H1 (cell line): ENCODE measurements around the gene PRF1. TPM values are rescaled to one million over a fixed set of nuclear protein-coding genes. Genes with fewer than 3 reads are reported as not detected.

ENCODE experiments used
- CTCF ChIA-PET: fragments of 300-600 bp; sonication (Branson Sonifier 250); formaldehyde crosslinking; loops from one replicate; lab custom pipeline; 2021; ENCODE audit not compliant: partially characterized antibody; lab: Charles Lee
- POLR2A ChIA-PET: fragments of 300-600 bp; sonication (Branson Sonifier 250); formaldehyde crosslinking; loops from one replicate; lab custom pipeline; 2021; ENCODE audit warnings: inconsistent platforms; ENCODE audit not compliant: partially characterized antibody; lab: Charles Lee
- DNase-seq, 2 experiments: peaks; one replicate each; pipeline versions ENCODE4 v3.0.0 to v3.0.0-alpha.2; 2010 to 2022; ENCODE audit warnings: low spot score in 2 of 2, low read depth in 1 of 2, mixed read lengths in 1 of 2
- FAIRE-seq: peaks from 2 replicates; lab custom pipeline; 2011; peaks lifted over from hg19 to GRCh38; lab: Jason Lieb, UNC
- H2AFZ ChIP-seq: 2 replicates; pipeline ENCODE4 v1.8.1; 2012; ENCODE audit warnings: low read length, inconsistent platforms
- H2AK5ac ChIP-seq: 2 replicates; pipeline ENCODE4 v1.6.1; 2013; ENCODE audit warnings: low read depth, low read length
- H2BK120ac ChIP-seq: replicated peaks from 2 replicates; pipeline ENCODE3; 2013; ENCODE audit warnings: low read depth, low read length, inconsistent platforms
- H2BK12ac ChIP-seq: 2 replicates; pipeline ENCODE4 v1.6.1; 2013; ENCODE audit warnings: low read depth, low read length
- H2BK15ac ChIP-seq: 2 replicates; pipeline ENCODE4 v1.6.1; 2013; ENCODE audit warnings: low read length
- H2BK20ac ChIP-seq: 2 replicates; pipeline ENCODE4 v1.6.1; 2013; ENCODE audit warnings: low read length
- H2BK5ac ChIP-seq: 2 replicates; pipeline ENCODE4 v1.6.1; 2013; ENCODE audit warnings: low read depth, low read length
- H3K14ac ChIP-seq: 2 replicates; pipeline ENCODE4 v1.6.1; 2013; ENCODE audit warnings: inconsistent platforms; ENCODE audit not compliant: insufficient read length
- H3K18ac ChIP-seq: 2 replicates; pipeline ENCODE4 v1.6.1; 2013; ENCODE audit warnings: low read length; ENCODE audit errors: extremely low read depth
- H3K23ac ChIP-seq: 2 replicates; pipeline ENCODE4 v1.6.1; 2013; ENCODE audit warnings: inconsistent platforms; ENCODE audit not compliant: insufficient read length
- H3K23me2 ChIP-seq: 2 replicates; pipeline ENCODE4 v1.6.1; 2013; ENCODE audit warnings: low read depth, low read length
- H3K27ac ChIP-seq: 2 replicates; pipeline ENCODE4 v1.6.1; 2011; ENCODE audit warnings: low read depth, low read length, inconsistent platforms
- H3K27me3 ChIP-seq, 4 experiments: replicated peaks in 1 of 4; 1 replicate in 1 of 4; 2 replicates in 3 of 4; pipeline versions ENCODE4 v1.6.1 to v1.8.1; 2011 to 2013; ENCODE audit warnings: low read length in 3 of 4, mild to moderate bottlenecking in 3 of 4, inconsistent platforms in 2 of 4, mixed read lengths in 2 of 4, moderate library complexity in 1 of 4; ENCODE audit not compliant: control insufficient read depth in 3 of 4, insufficient read depth in 3 of 4; ENCODE audit errors: extremely low read depth in 1 of 4
- H3K36me3 ChIP-seq, 4 experiments: 2 replicates each; pipeline versions ENCODE4 v1.6.1 to v1.8.1; 2011 to 2013; ENCODE audit warnings: mild to moderate bottlenecking in 4 of 4, low read length in 3 of 4, moderate library complexity in 2 of 4, control low read depth in 1 of 4, inconsistent platforms in 1 of 4; ENCODE audit not compliant: insufficient read depth in 4 of 4, control insufficient read depth in 2 of 4
- H3K4ac ChIP-seq: replicated peaks from 2 replicates; pipeline ENCODE3; 2013; ENCODE audit warnings: low read length, low read depth, mixed read lengths, inconsistent platforms; ENCODE audit not compliant: insufficient read length
- H3K4me1 ChIP-seq, 4 experiments: replicated peaks in 1 of 4; 1 replicate in 1 of 4; 2 replicates in 3 of 4; pipeline versions ENCODE4 v1.6.1 to v1.8.1; 2011 to 2013; ENCODE audit warnings: low read length in 3 of 4, inconsistent platforms in 2 of 4, mixed read lengths in 1 of 4; ENCODE audit not compliant: insufficient read depth in 4 of 4, control insufficient read depth in 3 of 4
- H3K4me2 ChIP-seq, 2 experiments: 2 replicates each; pipeline versions ENCODE4 v1.6.1 to v1.8.1; 2011 to 2013; ENCODE audit warnings: low read depth in 2 of 2, low read length in 2 of 2, control low read depth in 1 of 2, inconsistent platforms in 1 of 2, mild to moderate bottlenecking in 1 of 2; ENCODE audit not compliant: insufficient read depth in 1 of 2
- H3K4me3 ChIP-seq, 4 experiments: fragments of 200-600, 300-600 bp in 1 of 4; sonication (generic), shearing (Covaris generic), sonication (Bioruptor Twin) in 1 of 4; 2 replicates each; pipeline versions ENCODE4 v1.5.1 to v1.8.1; 2011 to 2016; ENCODE audit warnings: low read length in 4 of 4, low read depth in 3 of 4, control low read depth in 2 of 4, inconsistent platforms in 2 of 4, mild to moderate bottlenecking in 2 of 4, mixed read lengths in 1 of 4, moderate library complexity in 1 of 4; ENCODE audit not compliant: insufficient read depth in 2 of 4; ENCODE audit errors: extremely low read depth in 1 of 4
- H3K56ac ChIP-seq: replicated peaks from 2 replicates; pipeline ENCODE3; 2013; ENCODE audit warnings: low read depth, mild to moderate bottlenecking, mixed read lengths, low read length, inconsistent platforms; ENCODE audit not compliant: insufficient read length
- H3K79me1 ChIP-seq: 2 replicates; pipeline ENCODE4 v1.6.1; 2013; ENCODE audit warnings: low read depth, low read length, control low read depth
- H3K79me2 ChIP-seq, 2 experiments: 2 replicates each; pipeline versions ENCODE4 v1.6.1 to v1.8.1; 2012 to 2013; ENCODE audit warnings: low read length in 2 of 2, mild to moderate bottlenecking in 2 of 2, inconsistent platforms in 1 of 2; ENCODE audit not compliant: insufficient read depth in 2 of 2, control insufficient read depth in 1 of 2
- H3K9ac ChIP-seq, 4 experiments: replicated peaks in 1 of 4; 1 replicate in 1 of 4; 2 replicates in 3 of 4; pipeline versions ENCODE4 v1.6.1 to v1.8.1; 2011 to 2013; ENCODE audit warnings: low read depth in 3 of 4, low read length in 3 of 4, control low read depth in 2 of 4, mild to moderate bottlenecking in 2 of 4, moderate library complexity in 2 of 4, inconsistent platforms in 1 of 4; ENCODE audit errors: extremely low read depth in 1 of 4
- H3K9me3 ChIP-seq, 2 experiments: 2 replicates each; pipeline versions ENCODE4 v1.6.1 to v1.8.1; 2012 to 2013; ENCODE audit warnings: mild to moderate bottlenecking in 2 of 2, moderate library complexity in 2 of 2, control low read depth in 1 of 2, inconsistent platforms in 1 of 2, low read depth in 1 of 2, low read length in 1 of 2, mixed read lengths in 1 of 2; ENCODE audit not compliant: insufficient read depth in 2 of 2
- H4K20me1 ChIP-seq, 2 experiments: replicated peaks in 1 of 2; 2 replicates each; pipeline versions ENCODE3 to v1.8.1; 2011 to 2013; ENCODE audit warnings: inconsistent platforms in 2 of 2, low read length in 2 of 2, mild to moderate bottlenecking in 1 of 2; ENCODE audit not compliant: insufficient read depth in 2 of 2, control insufficient read depth in 1 of 2
- H4K5ac ChIP-seq: 2 replicates; pipeline ENCODE4 v1.6.1; 2013; ENCODE audit warnings: low read length, low read depth, mixed read lengths, inconsistent platforms; ENCODE audit not compliant: insufficient read length
- H4K8ac ChIP-seq: 2 replicates; pipeline ENCODE4 v1.8.0; 2013; ENCODE audit warnings: mild to moderate bottlenecking, moderate library complexity, low read length, inconsistent platforms; ENCODE audit not compliant: insufficient read depth; ENCODE audit errors: extremely low read depth
- H4K91ac ChIP-seq: replicated peaks from 2 replicates; pipeline ENCODE3; 2013; ENCODE audit warnings: low read length, mixed read lengths, inconsistent platforms; ENCODE audit not compliant: insufficient read length
- ATF3 ChIP-seq: IDR thresholded peaks from 2 replicates; pipeline ENCODE4 v1.6.1; 2011; ENCODE audit warnings: low read depth, mild to moderate bottlenecking, low read length; ENCODE audit not compliant: insufficient read depth
- PHF8 ChIP-seq: fragments of 200-600 bp; sonication (generic); conservative IDR thresholded peaks from 2 replicates; pipeline ENCODE4 v1.7.1; 2012; ENCODE audit warnings: low read depth, mild to moderate bottlenecking, inconsistent platforms, low read length, moderate library complexity
- POU5F1 ChIP-seq: IDR thresholded peaks from 2 replicates; pipeline ENCODE4 v1.6.1; 2011; ENCODE audit warnings: low read depth, mild to moderate bottlenecking, low read length, moderate library complexity
- WGBS, 2 experiments: shearing (Covaris generic) in 1 of 2; methylation state at CpG; one replicate each; pipeline versions ENCODE4 v1.1.6 to v1.1.7; 2013 to 2015; ENCODE audit warnings: low lambda C conversion rate in 2 of 2, mixed read lengths in 2 of 2, inconsistent platforms in 1 of 2, low coverage in 1 of 2, missing lambda C conversion rate in 1 of 2; ENCODE audit not compliant: insufficient replicate concordance in 2 of 2, insufficient coverage in 1 of 2, insufficient read length in 1 of 2; ENCODE audit errors: extremely low coverage in 1 of 2, missing lambda C conversion rate in 1 of 2; 5-methylcytosine and 5-hydroxymethylcytosine counted together
- polyA plus RNA-seq, 7 experiments: library from polyadenylated mRNA; depleted of rRNA in 3 of 7; stranded (reverse) in 5 of 7; unstranded in 2 of 7; fragments of >200 nt in 5 of 7; fragments of 200-250 nt in 2 of 7; gene quantifications; 1 replicate in 5 of 7; 2 replicates in 1 of 7; 4 replicates in 1 of 7; pipeline versions ENCODE4 v1.2.1 to v1.2.3, GENCODE V29; 2011 to 2013; ENCODE audit warnings: missing spikeins in 2 of 7, mixed read lengths in 2 of 7
- total RNA-seq: library from RNA; stranded (reverse); fragmentation: NEBNext Ultra II Directional; extraction: Animal tissue kit (Norgen Biotek cat#: 25700); gene quantifications from 2 replicates; pipeline ENCODE4 v1.2.1, GENCODE V29; 2021

The PRF1 gene
- total and polyA plus RNA-seq, 2 of the 8 experiments (the other 6 are each of a cell fraction or from before 2014, with no cell fraction given): 0.15 TPM; not detected in 1

DNA sequence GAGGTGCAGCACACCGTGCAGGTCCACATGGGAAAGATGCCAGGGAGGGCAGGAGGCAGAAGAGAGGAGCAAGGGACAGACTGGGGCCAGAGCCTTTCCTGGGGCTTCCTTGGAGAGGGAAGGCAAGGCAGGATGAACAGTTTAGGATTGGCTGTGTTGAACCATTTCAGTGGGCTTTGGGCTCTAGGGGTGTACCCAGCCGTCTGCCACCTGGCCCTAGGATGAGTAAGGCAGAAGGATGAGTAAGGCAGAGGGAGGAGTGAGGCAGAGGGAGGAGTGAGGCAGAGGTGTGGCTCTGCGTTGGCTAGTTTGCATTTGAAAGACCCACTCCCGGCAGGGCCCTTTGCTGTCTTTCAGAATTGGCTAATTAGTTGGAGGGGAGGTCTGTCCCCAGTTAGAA is 31.5 kb upstream of the PRF1 start:
- peak overlapping the region; percentile 82; the same call in 1 of the 2 replicates for H2AK5ac ChIP-seq
- no peak overlapping the region for H4K91ac ChIP-seq
- no peaks in the 10 kb centered on the region for H4K20me1 ChIP-seq
- H2AFZ ChIP-seq: 0 out of 2 replicates have a peak overlapping the region, but pooled peaks have one; percentile 49
- H3K4me2 ChIP-seq: peak overlapping the region in 1 of 2 experiments; percentile 28; a peak in 1 of 4 replicates
- H3K14ac ChIP-seq: no peak overlapping the region
- H3K4me3 ChIP-seq: no peak overlapping the region
- H2BK15ac ChIP-seq: peak overlapping the region; percentile 90; the same call in 1 of the 2 replicates
- H4K5ac ChIP-seq: no peak overlapping the region
- H4K8ac ChIP-seq: no peak overlapping the region
- no peak overlapping the region for H3K56ac ChIP-seq
- TF ChIP-seq POU5F1: 0 out of 2 replicates have a peak, but pooled peaks have one; percentile 38
- no peak for TF ChIP-seq PHF8
- TF ChIP-seq ATF3: no peak
- H3K18ac ChIP-seq: peak overlapping the region; percentile 93
- peak overlapping the region; percentile 96; the same call in 1 of the 2 replicates for H2BK12ac ChIP-seq
- no peaks in the 10 kb centered on the region for H3K79me2 ChIP-seq
- peak; percentile 32 for FAIRE-seq
- H2BK5ac ChIP-seq: peak overlapping the region; percentile 93; the same call in 1 of the 2 replicates
- no peaks in the 10 kb centered on the region; a peak in 1 of 7 replicates for H3K27me3 ChIP-seq
- peaks cover 2 to 5% (median 3%) of the 10 kb centered on the region in 4 experiments; a peak in 4 of 7 replicates for H3K4me1 ChIP-seq
- peak overlapping the region; percentile 100 for H2BK20ac ChIP-seq
- WGBS, 2 experiments: 34% methylated on average over 4 of the region's 4 CpGs; no CpG with 5 or more reads in 1 of the 2 experiments
- H3K4ac ChIP-seq: peak overlapping the region; percentile 85
- no peak overlapping the region for H3K27ac ChIP-seq
- peak overlapping the region; percentile 6 for H2BK120ac ChIP-seq
- no peaks in the 10 kb centered on the region for H3K79me1 ChIP-seq
- H3K23ac ChIP-seq: no peak overlapping the region
- H3K9ac ChIP-seq: no peak overlapping the region; a peak in 1 of 7 replicates
- DNase-seq: peak; percentile 51 to 53
- no peaks in the 10 kb centered on the region for H3K36me3 ChIP-seq
- ChIA-PET CTCF (interaction anchor here (0.6 kb wide), 1 partner anchor 212 kb away, joined by 3 read pairs; no protein-coding TSS in a partner anchor), POLR2A (no interaction called here)
- peaks cover 0 to 9% of the 10 kb centered on the region in 2 experiments; a peak in 1 of 4 replicates for H3K9me3 ChIP-seq
- no peaks in the 10 kb centered on the region; the same call in 1 of the 2 replicates for H3K23me2 ChIP-seq
